H1 (cell line): ENCODE measurements around the gene MPST. TPM values are rescaled to one million over a fixed set of nuclear protein-coding genes. Genes with fewer than 3 reads are reported as not detected.

Experiments
- ASH2L ChIP-seq: fragments of 200-600, 300-600 bp; sonication (generic); IDR thresholded peaks from one replicate; pipeline ENCODE4 v1.7.1; 2017; ENCODE audit warnings: low read length
- BACH1 ChIP-seq: IDR thresholded peaks from 2 replicates; pipeline ENCODE4 v1.6.1; 2012; ENCODE audit warnings: low read length, improper control_type of control experiment
- CBX8 ChIP-seq: fragments of 300-800, 300-1000 bp; sonication (generic); IDR thresholded peaks from 2 replicates; pipeline ENCODE4 v1.7.1; 2016; ENCODE audit warnings: low read depth, low read length, borderline replicate concordance
- HDAC6 ChIP-seq: IDR thresholded peaks from one replicate; pipeline ENCODE4 v1.7.1; 2012; ENCODE audit warnings: low read depth, mild to moderate bottlenecking, inconsistent platforms, low read length, moderate library complexity
- KDM5A ChIP-seq: fragments of 200-600 bp; IDR thresholded peaks from 2 replicates; pipeline ENCODE4 v1.7.1; 2012; ENCODE audit warnings: mild to moderate bottlenecking, low read length, inconsistent platforms, mixed read lengths
- PHF8 ChIP-seq: fragments of 200-600 bp; sonication (generic); conservative IDR thresholded peaks from 2 replicates; pipeline ENCODE4 v1.7.1; 2012; ENCODE audit warnings: low read depth, mild to moderate bottlenecking, inconsistent platforms, low read length, moderate library complexity
- RAD21 ChIP-seq, 2 experiments: IDR thresholded peaks in 1 of 2; conservative IDR thresholded peaks in 1 of 2; 2 replicates each; pipeline ENCODE4 v1.6.1; 2011; ENCODE audit warnings: low read depth in 2 of 2, low read length in 2 of 2, improper control_type of control experiment in 1 of 2, inconsistent platforms in 1 of 2, mild to moderate bottlenecking in 1 of 2, moderate library complexity in 1 of 2
- SIX5 ChIP-seq: IDR thresholded peaks from 2 replicates; pipeline ENCODE4 v1.6.1; 2011; ENCODE audit warnings: mild to moderate bottlenecking, low read depth, low read length
- SUZ12 ChIP-seq: fragments of 200-600 bp; sonication (generic); IDR thresholded peaks from 2 replicates; pipeline ENCODE4 v1.6.1; 2012; ENCODE audit warnings: mild to moderate bottlenecking, inconsistent platforms, low read length, moderate library complexity, mixed read lengths
- YY1 ChIP-seq: IDR thresholded peaks from 2 replicates; pipeline ENCODE4 v1.6.1; 2011; ENCODE audit warnings: low read depth, mild to moderate bottlenecking, low read length
- polyA plus RNA-seq, 7 experiments: library from polyadenylated mRNA; depleted of rRNA in 3 of 7; stranded (reverse) in 5 of 7; unstranded in 2 of 7; fragments of >200 nt in 5 of 7; fragments of 200-250 nt in 2 of 7; gene quantifications; 1 replicate in 5 of 7; 2 replicates in 1 of 7; 4 replicates in 1 of 7; pipeline versions ENCODE4 v1.2.1 to v1.2.3, GENCODE V29; 2011 to 2013; ENCODE audit warnings: missing spikeins in 2 of 7, mixed read lengths in 2 of 7
- total RNA-seq: library from RNA; stranded (reverse); fragmentation: NEBNext Ultra II Directional; extraction: Animal tissue kit (Norgen Biotek cat#: 25700); gene quantifications from 2 replicates; pipeline ENCODE4 v1.2.1, GENCODE V29; 2021
- TF ChIP-seq, protein P1 (sequence below): fragments of 300-600 bp; sonication (generic); IDR thresholded peaks from 2 replicates; pipeline ENCODE4 v1.7.1; 2012; ENCODE audit warnings: low read length, moderate library complexity, mild to moderate bottlenecking, inconsistent platforms; ENCODE audit not compliant: insufficient replicate concordance

The MPST gene
- total and polyA plus RNA-seq, 2 of the 8 experiments (the other 6 are each of a cell fraction or from before 2014, with no cell fraction given): 86.0 to 124 TPM

- TF ChIP-seq, protein P1, sequence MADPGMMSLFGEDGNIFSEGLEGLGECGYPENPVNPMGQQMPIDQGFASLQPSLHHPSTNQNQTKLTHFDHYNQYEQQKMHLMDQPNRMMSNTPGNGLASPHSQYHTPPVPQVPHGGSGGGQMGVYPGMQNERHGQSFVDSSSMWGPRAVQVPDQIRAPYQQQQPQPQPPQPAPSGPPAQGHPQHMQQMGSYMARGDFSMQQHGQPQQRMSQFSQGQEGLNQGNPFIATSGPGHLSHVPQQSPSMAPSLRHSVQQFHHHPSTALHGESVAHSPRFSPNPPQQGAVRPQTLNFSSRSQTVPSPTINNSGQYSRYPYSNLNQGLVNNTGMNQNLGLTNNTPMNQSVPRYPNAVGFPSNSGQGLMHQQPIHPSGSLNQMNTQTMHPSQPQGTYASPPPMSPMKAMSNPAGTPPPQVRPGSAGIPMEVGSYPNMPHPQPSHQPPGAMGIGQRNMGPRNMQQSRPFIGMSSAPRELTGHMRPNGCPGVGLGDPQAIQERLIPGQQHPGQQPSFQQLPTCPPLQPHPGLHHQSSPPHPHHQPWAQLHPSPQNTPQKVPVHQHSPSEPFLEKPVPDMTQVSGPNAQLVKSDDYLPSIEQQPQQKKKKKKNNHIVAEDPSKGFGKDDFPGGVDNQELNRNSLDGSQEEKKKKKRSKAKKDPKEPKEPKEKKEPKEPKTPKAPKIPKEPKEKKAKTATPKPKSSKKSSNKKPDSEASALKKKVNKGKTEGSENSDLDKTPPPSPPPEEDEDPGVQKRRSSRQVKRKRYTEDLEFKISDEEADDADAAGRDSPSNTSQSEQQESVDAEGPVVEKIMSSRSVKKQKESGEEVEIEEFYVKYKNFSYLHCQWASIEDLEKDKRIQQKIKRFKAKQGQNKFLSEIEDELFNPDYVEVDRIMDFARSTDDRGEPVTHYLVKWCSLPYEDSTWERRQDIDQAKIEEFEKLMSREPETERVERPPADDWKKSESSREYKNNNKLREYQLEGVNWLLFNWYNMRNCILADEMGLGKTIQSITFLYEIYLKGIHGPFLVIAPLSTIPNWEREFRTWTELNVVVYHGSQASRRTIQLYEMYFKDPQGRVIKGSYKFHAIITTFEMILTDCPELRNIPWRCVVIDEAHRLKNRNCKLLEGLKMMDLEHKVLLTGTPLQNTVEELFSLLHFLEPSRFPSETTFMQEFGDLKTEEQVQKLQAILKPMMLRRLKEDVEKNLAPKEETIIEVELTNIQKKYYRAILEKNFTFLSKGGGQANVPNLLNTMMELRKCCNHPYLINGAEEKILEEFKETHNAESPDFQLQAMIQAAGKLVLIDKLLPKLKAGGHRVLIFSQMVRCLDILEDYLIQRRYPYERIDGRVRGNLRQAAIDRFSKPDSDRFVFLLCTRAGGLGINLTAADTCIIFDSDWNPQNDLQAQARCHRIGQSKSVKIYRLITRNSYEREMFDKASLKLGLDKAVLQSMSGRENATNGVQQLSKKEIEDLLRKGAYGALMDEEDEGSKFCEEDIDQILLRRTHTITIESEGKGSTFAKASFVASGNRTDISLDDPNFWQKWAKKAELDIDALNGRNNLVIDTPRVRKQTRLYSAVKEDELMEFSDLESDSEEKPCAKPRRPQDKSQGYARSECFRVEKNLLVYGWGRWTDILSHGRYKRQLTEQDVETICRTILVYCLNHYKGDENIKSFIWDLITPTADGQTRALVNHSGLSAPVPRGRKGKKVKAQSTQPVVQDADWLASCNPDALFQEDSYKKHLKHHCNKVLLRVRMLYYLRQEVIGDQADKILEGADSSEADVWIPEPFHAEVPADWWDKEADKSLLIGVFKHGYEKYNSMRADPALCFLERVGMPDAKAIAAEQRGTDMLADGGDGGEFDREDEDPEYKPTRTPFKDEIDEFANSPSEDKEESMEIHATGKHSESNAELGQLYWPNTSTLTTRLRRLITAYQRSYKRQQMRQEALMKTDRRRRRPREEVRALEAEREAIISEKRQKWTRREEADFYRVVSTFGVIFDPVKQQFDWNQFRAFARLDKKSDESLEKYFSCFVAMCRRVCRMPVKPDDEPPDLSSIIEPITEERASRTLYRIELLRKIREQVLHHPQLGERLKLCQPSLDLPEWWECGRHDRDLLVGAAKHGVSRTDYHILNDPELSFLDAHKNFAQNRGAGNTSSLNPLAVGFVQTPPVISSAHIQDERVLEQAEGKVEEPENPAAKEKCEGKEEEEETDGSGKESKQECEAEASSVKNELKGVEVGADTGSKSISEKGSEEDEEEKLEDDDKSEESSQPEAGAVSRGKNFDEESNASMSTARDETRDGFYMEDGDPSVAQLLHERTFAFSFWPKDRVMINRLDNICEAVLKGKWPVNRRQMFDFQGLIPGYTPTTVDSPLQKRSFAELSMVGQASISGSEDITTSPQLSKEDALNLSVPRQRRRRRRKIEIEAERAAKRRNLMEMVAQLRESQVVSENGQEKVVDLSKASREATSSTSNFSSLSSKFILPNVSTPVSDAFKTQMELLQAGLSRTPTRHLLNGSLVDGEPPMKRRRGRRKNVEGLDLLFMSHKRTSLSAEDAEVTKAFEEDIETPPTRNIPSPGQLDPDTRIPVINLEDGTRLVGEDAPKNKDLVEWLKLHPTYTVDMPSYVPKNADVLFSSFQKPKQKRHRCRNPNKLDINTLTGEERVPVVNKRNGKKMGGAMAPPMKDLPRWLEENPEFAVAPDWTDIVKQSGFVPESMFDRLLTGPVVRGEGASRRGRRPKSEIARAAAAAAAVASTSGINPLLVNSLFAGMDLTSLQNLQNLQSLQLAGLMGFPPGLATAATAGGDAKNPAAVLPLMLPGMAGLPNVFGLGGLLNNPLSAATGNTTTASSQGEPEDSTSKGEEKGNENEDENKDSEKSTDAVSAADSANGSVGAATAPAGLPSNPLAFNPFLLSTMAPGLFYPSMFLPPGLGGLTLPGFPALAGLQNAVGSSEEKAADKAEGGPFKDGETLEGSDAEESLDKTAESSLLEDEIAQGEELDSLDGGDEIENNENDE: no peak
- TF ChIP-seq HDAC6: no peak
- no peak for TF ChIP-seq PHF8
- TF ChIP-seq ASH2L: no peak
- peak; percentile 90 for TF ChIP-seq RAD21 (IDR thresholded peaks at IDR 0.05 in 1 of 2, conservative IDR thresholded peaks at IDR 0.05 in 1 of 2; ENCODE audit: low read depth in 2 of 2, low read length in 2 of 2)
- TF ChIP-seq YY1: no peak
- TF ChIP-seq SIX5: no peak
- TF ChIP-seq CBX8: no peak
- TF ChIP-seq KDM5A: no peak
- TF ChIP-seq SUZ12: no peak
- TF ChIP-seq BACH1: no peak
Observed at GRCh38 chr22:36977947-36978660, 41.4 kb upstream of the MPST start (continued).
